NCI-H69 (cell line): ENCODE measurements around the gene HDAC4.

Experiments used
- DNase-seq: peaks from one replicate; lab custom pipeline; 2025; lab: John Stamatoyannopoulos, UW

The HDAC4 gene

GRCh38 chr2:239166201-239166834 is 234.5 kb downstream of the HDAC4 start:
- no peak for DNase-seq

GRCh38 chr2:239165206-239165831 is 235.5 kb downstream of the HDAC4 start:
- no peak for DNase-seq

GRCh38 chr2:239164335-239164871 is 236.4 kb downstream of the HDAC4 start:
- DNase-seq: no peak

GRCh38 chr2:239163688-239164334 is 237.0 kb downstream of the HDAC4 start:
- DNase-seq: no peak

GRCh38 chr2:239162976-239163687 is 237.7 kb downstream of the HDAC4 start:
- DNase-seq: no peak

- no peak for DNase-seq
Observed at GRCh38 chr2:239162141-239162821, 238.5 kb downstream of the HDAC4 start.

- DNase-seq: no peak
Observed at GRCh38 chr2:239161711-239162140, 239.1 kb downstream of the HDAC4 start.

- no peak for DNase-seq
Observed at GRCh38 chr2:239160226-239161143, 240.3 kb downstream of the HDAC4 start.

GRCh38 chr2:239159476-239159911 is 241.3 kb downstream of the HDAC4 start:
- no peak for DNase-seq

GRCh38 chr2:239158641-239159475 is 242.0 kb downstream of the HDAC4 start:
- DNase-seq: no peak

- DNase-seq: no peak
Observed at GRCh38 chr2:239157771-239158170, 243.0 kb downstream of the HDAC4 start.

GRCh38 chr2:239157269-239157668 is 243.6 kb downstream of the HDAC4 start:
- peak; percentile 24 for DNase-seq

GRCh38 chr2:239156516-239157265 is 244.1 kb downstream of the HDAC4 start:
- DNase-seq: peak; percentile 54

GRCh38 chr2:239155806-239156480 is 244.9 kb downstream of the HDAC4 start:
- no peak for DNase-seq

- no peak for DNase-seq
Observed at GRCh38 chr2:239154971-239155805, 245.6 kb downstream of the HDAC4 start.

GRCh38 chr2:239153806-239154591 is 246.8 kb downstream of the HDAC4 start:
- DNase-seq: no peak

- DNase-seq: no peak
Observed at GRCh38 chr2:239152916-239153305, 247.9 kb downstream of the HDAC4 start.
